K562 (cell line): ENCODE data around the gene SPATA6. TPM values are rescaled to one million over a fixed set of nuclear protein-coding genes. Genes with fewer than 3 reads are reported as not detected.

ENCODE experiments used
- ATAC-seq: fragments of 200-7000 bp; cut with Tn5 transposase; 3 replicates; pipeline ENCODE4 v1.9.1; 2020; ENCODE audit warnings: moderate library complexity
- BruUV-seq: library from RNA; stranded (reverse); fragments of 400-500 nt; replicated peaks from 2 replicates; lab custom pipeline; 2021; lab: Mats Ljungman, UMichigan
- CTCF ChIA-PET: fragments of 300-600 bp; formaldehyde crosslinking; extraction: SDS; loops from one replicate; lab custom pipeline; 2021; ENCODE audit warnings: low intra/inter-chr PET ratio; lab: Yijun Ruan, JAX
- POLR2A ChIA-PET: fragments of 300-600, 350-650 bp; sonication (Branson Sonifier 250); formaldehyde crosslinking; extraction: SDS; loops from one replicate; lab custom pipeline; 2021; ENCODE audit warnings: antibody characterized with exemption, inconsistent platforms; lab: Yijun Ruan, JAX
- DNase-seq, 4 experiments: peaks; one replicate each; pipeline versions ENCODE4 v3.0.0 to v3.0.0-alpha.2; 2011 to 2018; ENCODE audit warnings: low spot score in 3 of 4, mixed read lengths in 3 of 4; ENCODE audit errors: extremely low read depth in 1 of 4
- FAIRE-seq: peaks from 2 replicates; lab custom pipeline; 2011; peaks lifted over from hg19 to GRCh38; lab: Jason Lieb, UNC
- H2AFZ ChIP-seq: 2 replicates; pipeline ENCODE4 v1.6.0; 2011; ENCODE audit warnings: low read depth, low read length, control low read depth, inconsistent platforms
- H3K27ac ChIP-seq: fragments of 200-600 bp; 3 replicates; pipeline ENCODE4 v1.8.0; 2011; ENCODE audit warnings: low read depth, mild to moderate bottlenecking, control low read depth, inconsistent platforms, low read length, moderate library complexity, mixed read lengths; ENCODE audit errors: extremely low read depth
- H3K27me3 ChIP-seq, 2 experiments: fragments of 300-600 bp in 1 of 2; 2 replicates in 1 of 2; 3 replicates in 1 of 2; pipeline versions ENCODE4 v1.6.0 to v1.8.0; 2011; ENCODE audit warnings: inconsistent platforms in 2 of 2, low read length in 2 of 2, mild to moderate bottlenecking in 1 of 2, mixed read lengths in 1 of 2, moderate library complexity in 1 of 2; ENCODE audit not compliant: control insufficient read depth in 2 of 2, insufficient read depth in 2 of 2
- H3K36me3 ChIP-seq: fragments of 300-600 bp; 3 replicates; pipeline ENCODE4 v1.8.0; 2011; ENCODE audit warnings: mild to moderate bottlenecking, low read length, inconsistent platforms; ENCODE audit not compliant: control insufficient read depth, insufficient read depth
- H3K4me1 ChIP-seq, 2 experiments: fragments of 200-600 bp in 1 of 2; replicated peaks in 1 of 2; 2 replicates in 1 of 2; 3 replicates in 1 of 2; pipeline versions ENCODE4 v1.5.1 to v1.8.0; 2011; ENCODE audit warnings: inconsistent platforms in 2 of 2, low read length in 2 of 2, mild to moderate bottlenecking in 1 of 2, mixed read lengths in 1 of 2, moderate library complexity in 1 of 2; ENCODE audit not compliant: control insufficient read depth in 2 of 2, insufficient read depth in 2 of 2
- H3K4me2 ChIP-seq: 2 replicates; pipeline ENCODE4 v1.6.1; 2011; ENCODE audit warnings: low read length, control low read depth, inconsistent platforms, mixed read lengths; ENCODE audit not compliant: insufficient read depth
- H3K4me3 ChIP-seq: fragments of 200-600 bp; sonication (generic), shearing (Covaris generic); 2 replicates; pipeline ENCODE4 v1.5.1; 2016; ENCODE audit warnings: control low read depth, inconsistent platforms
- H3K79me2 ChIP-seq: fragments of 200-600 bp; 3 replicates; pipeline ENCODE4 v1.8.0; 2011; ENCODE audit warnings: low read length, inconsistent platforms; ENCODE audit not compliant: control insufficient read depth, insufficient read depth
- H3K9ac ChIP-seq, 2 experiments: 2 replicates each; pipeline versions ENCODE4 v1.6.0 to v1.6.1; 2011; ENCODE audit warnings: low read depth in 2 of 2, low read length in 2 of 2, control low read depth in 1 of 2, inconsistent platforms in 1 of 2, mild to moderate bottlenecking in 1 of 2, mixed read lengths in 1 of 2; ENCODE audit not compliant: insufficient read depth in 1 of 2
- H3K9me1 ChIP-seq: one replicate; pipeline ENCODE4 v1.6.0; 2011; ENCODE audit warnings: inconsistent platforms, mild to moderate bottlenecking, low read length, moderate library complexity; ENCODE audit not compliant: control insufficient read depth, insufficient read depth
- H3K9me3 ChIP-seq: replicated peaks from 2 replicates; pipeline ENCODE4 v1.5.1; 2011; ENCODE audit warnings: low read depth, low read length, inconsistent platforms; ENCODE audit not compliant: control insufficient read depth, insufficient read depth
- H4K20me1 ChIP-seq: replicated peaks from 2 replicates; pipeline ENCODE4 v1.6.1; 2011; ENCODE audit warnings: low read length, inconsistent platforms, mixed read lengths; ENCODE audit not compliant: control insufficient read depth, insufficient read depth
- KDM2B ChIP-seq: fragments of 250-450 bp; sonication (Bioruptor Pico); IDR thresholded peaks from 2 replicates; pipeline ENCODE4 v1.8.0; 2021; ENCODE audit warnings: mild to moderate bottlenecking, moderate library complexity
- NR1H2 ChIP-seq: sonication (generic); formaldehyde crosslinking; IDR thresholded peaks from 2 replicates; pipeline ENCODE4 v1.4.0; 2020; ENCODE audit warnings: mild to moderate bottlenecking, missing genetic modification reagents
- NR2C1 ChIP-seq, 2 experiments: fragments of 450-650 bp; IDR thresholded peaks; 2 replicates each; pipeline ENCODE4 v1.6.1; 2017; ENCODE audit warnings: mild to moderate bottlenecking in 2 of 2, antibody characterized with exemption in 1 of 2, inconsistent platforms in 1 of 2, missing compliant biosample characterization in 1 of 2, missing genetic modification characterization in 1 of 2
- PCBP1 ChIP-seq: fragments of 200-400 bp; formaldehyde crosslinking; IDR thresholded peaks from 2 replicates; pipeline ENCODE4 v1.6.1; 2018; ENCODE audit warnings: mild to moderate bottlenecking, low read depth, low read length; ENCODE audit not compliant: poor library complexity, severe bottlenecking
- PCBP2 ChIP-seq: fragments of 200-400 bp; formaldehyde crosslinking; IDR thresholded peaks from 2 replicates; pipeline ENCODE4 v1.6.1; 2018; ENCODE audit warnings: low read length, low read depth, mild to moderate bottlenecking, moderate library complexity; ENCODE audit not compliant: poor library complexity, severe bottlenecking
- POLR2AphosphoS2 ChIP-seq: IDR thresholded peaks from 2 replicates; pipeline ENCODE4 v1.6.1; 2012; ENCODE audit warnings: low read length, improper control_type of control experiment
- ZBTB26 ChIP-seq: fragments of 450-650 bp; formaldehyde crosslinking; IDR thresholded peaks from 2 replicates; pipeline ENCODE4 v1.4.0; 2022; ENCODE audit warnings: missing genetic modification characterization
- WGBS: fragments of 100-300 bp; shearing (Covaris generic); methylation state at CpG from one replicate; pipeline ENCODE4 v1.1.6; 2016; ENCODE audit warnings: low coverage, mixed read lengths; ENCODE audit not compliant: insufficient coverage; ENCODE audit errors: missing lambda C conversion rate; 5-methylcytosine and 5-hydroxymethylcytosine counted together
- in situ Hi-C: fragments of 300-500 bp; cut with MboI; formaldehyde crosslinking; loops from 4 replicates; pipeline ENCODE4 v1.15.0; 2018; ENCODE audit warnings: inconsistent platforms, mixed read lengths
- intact Hi-C: fragments of 100-400 bp; cut with micrococcal nuclease; formaldehyde crosslinking; loops from 2 replicates; pipeline ENCODE4 v1.14.2; 2022
- polyA plus RNA-seq, 8 experiments: library from polyadenylated mRNA; depleted of rRNA in 4 of 8; stranded (reverse) in 5 of 8; unstranded in 3 of 8; fragments of >200 nt; fragmentation: Nextera tagmentation in 2 of 8; fragmentation: Illumina TruSeq in 1 of 8; extraction: Ambion mirVana in 2 of 8; extraction: Trizol in 1 of 8; gene quantifications; 2 replicates each; pipeline versions ENCODE4 v1.2.1 to v1.2.3, GENCODE V29; 2011 to 2014; ENCODE audit warnings: inconsistent platforms in 1 of 8, missing spikeins in 1 of 8
- total RNA-seq, 7 experiments: library from RNA; depleted of rRNA in 6 of 7; stranded (reverse); fragments of >200 nt in 6 of 7; fragmentation: Illumina TruSeq in 2 of 7; extraction: Trizol in 2 of 7; gene quantifications; 2 replicates each; pipeline versions ENCODE4 v1.2.1 to v1.2.3, GENCODE V29; 2011 to 2021; ENCODE audit warnings: low replicate concordance in 1 of 7

SPATA6 gene
- total and polyA plus RNA-seq, 9 of the 15 experiments (the other 6 are each of a cell fraction or from before 2014, with no cell fraction given) = 0.01 to 0.91 (median 0.18) TPM

GRCh38 chr1:48422009-48422408 is 50.0 kb downstream of the SPATA6 start (continued):
- no peak for TF ChIP-seq NR2C1 (IDR thresholded peaks at IDR 0.05)
- no peak for TF ChIP-seq NR2C1 (tag; IDR thresholded peaks at IDR 0.05)
- no peak for TF ChIP-seq POLR2AphosphoS2
- TF ChIP-seq, all 486 proteins: peak for 0

GRCh38 chr1:48418742-48419141 is 53.3 kb downstream of the SPATA6 start:
- Histone ChIP-seq H3K4me3 (no peak overlapping the region), H3K27me3 (no peaks in the 10 kb centered on the region), H3K9me3 (no peaks in the 10 kb centered on the region), H3K4me2 (no peak overlapping the region), H3K27ac (no peak overlapping the region), H3K9me1 (no peaks in the 10 kb centered on the region), H3K9ac (no peak overlapping the region), H4K20me1 (no peaks in the 10 kb centered on the region), H3K4me1 (no peaks in the 10 kb centered on the region), H3K79me2 (no peaks in the 10 kb centered on the region), H2AFZ (no peak overlapping the region), H3K36me3 (no peaks in the 10 kb centered on the region)
- intact Hi-C loops = no loop called here
- TF ChIP-seq PCBP1 = peak; percentile 68
- TF ChIP-seq ZBTB26 (CRISPR knock-in tag) = peak; percentile 36; the same call in 1 of the 2 replicates
- TF ChIP-seq NR1H2 (CRISPR knock-in tag) = no peak
- no peak for TF ChIP-seq KDM2B (CRISPR knock-in tag)
- TF ChIP-seq PCBP2 = peak; percentile 81
- in situ Hi-C loops = no loop called here
- no peak for FAIRE-seq
- WGBS = 0% methylated on average over 1 of the region's 1 CpG
- no TSS peak for BruUV-seq
- CTCF ChIA-PET = no interaction called here
- ATAC-seq = no peak
- no peak for DNase-seq
- POLR2A ChIA-PET = no interaction called here
